SIG-M5 treated with dmso at 0.1 percent for 504 hours (cell line): ENCODE data around the gene ARHGAP1.

Source experiments
- DNase-seq: peaks from one replicate; lab custom pipeline; 2025; ENCODE audit not compliant: unreplicated experiment; lab: John Stamatoyannopoulos, UW

The ARHGAP1 gene

DNA sequence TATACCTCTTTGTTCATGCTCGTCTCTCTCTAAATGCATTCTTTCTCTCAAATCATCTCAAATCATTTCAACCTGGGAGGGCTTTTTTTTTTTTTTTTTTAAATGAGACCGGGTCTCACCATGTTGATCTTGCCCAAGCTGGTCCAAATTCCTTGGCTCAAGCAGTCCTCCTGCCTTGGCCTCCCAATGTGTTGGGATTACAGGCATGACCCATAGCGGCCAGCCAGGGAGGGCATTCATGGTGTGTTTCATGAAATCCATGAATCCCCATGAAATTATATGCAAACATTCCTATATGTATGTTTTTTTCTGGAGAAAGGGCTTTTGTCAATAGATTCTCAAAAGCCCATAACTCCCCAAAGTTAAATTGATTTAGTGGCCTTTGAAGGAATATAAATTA is 56.9 kb downstream of the ARHGAP1 start:
- DNase-seq = no peak

GRCh38 chr11:46642627-46643335 is 57.6 kb downstream of the ARHGAP1 start:
- no peak for DNase-seq

DNA sequence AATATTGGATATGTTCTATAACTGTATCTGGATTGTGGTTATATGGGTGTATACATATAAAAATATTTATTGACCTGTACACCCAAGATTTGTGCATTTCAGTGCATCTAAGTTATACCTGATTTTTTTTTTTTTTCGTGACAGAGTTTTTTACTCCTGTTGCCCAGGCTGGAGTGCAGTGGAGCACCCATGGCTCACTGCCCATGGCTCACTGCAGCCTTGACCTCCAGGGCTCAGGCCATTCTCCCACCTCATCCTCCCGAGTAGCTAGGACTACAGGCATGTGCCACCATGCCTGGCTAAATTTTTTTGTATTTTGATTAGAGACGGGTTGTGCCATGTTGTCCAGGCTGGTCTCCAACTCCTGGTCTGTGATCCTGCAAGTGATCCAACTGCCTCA is 58.8 kb downstream of the ARHGAP1 start:
- DNase-seq = no peak

- DNase-seq = no peak
Measured at GRCh38 chr11:46640036-46640788, 60.2 kb downstream of the ARHGAP1 start.

GRCh38 chr11:46639197-46639839 is 61.1 kb downstream of the ARHGAP1 start:
- peak; percentile 96 for DNase-seq

DNA sequence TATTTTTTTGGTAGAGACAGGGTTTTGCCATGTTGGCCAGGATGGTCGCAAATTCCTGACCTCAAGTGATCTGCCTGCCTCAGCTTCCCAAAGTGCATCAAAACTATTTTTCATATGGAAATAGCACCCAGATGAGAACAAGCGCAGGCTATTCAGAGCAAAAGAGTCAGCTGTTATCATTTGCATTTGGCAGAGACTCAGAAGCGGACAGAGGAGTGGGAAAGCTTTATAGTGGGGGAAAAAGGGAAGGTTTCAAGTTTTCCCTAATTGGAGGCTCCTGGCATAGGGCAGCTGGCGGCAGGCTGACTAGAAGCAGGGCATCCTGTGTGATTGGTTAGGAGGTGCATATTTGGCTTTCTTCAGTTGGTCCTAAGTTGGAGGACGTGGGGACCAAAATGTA is 62.9 kb downstream of the ARHGAP1 start:
- DNase-seq = no peak

GRCh38 chr11:46635557-46636139 is 64.8 kb downstream of the ARHGAP1 start:
- no peak for DNase-seq

- no peak for DNase-seq
Measured at GRCh38 chr11:46633291-46634217, 66.9 kb downstream of the ARHGAP1 start.

- no peak for DNase-seq
Measured at GRCh38 chr11:46632502-46632901, 67.9 kb downstream of the ARHGAP1 start.

- no peak for DNase-seq
Measured at GRCh38 chr11:46631676-46632075, 68.7 kb downstream of the ARHGAP1 start.

DNA sequence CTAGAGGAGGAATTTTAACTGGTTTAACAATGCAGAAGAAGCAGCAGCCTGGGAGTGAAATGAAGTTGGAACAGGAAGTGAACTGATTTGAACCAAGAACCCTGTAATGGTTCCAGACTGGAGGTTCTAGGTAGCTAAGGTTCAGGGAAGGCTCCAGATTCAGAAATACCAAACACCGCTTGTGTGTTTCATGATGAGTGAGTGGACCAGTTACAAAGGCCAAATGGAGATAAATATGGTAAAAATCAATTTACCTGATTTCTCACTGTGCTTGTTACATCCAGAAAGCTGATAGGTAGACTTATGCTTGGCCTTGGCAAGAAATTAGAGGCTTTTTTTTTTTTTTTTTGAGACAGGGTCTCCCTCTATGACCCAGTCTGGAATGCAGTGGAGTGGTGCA is 70.2 kb downstream of the ARHGAP1 start:
- DNase-seq = no peak

DNA sequence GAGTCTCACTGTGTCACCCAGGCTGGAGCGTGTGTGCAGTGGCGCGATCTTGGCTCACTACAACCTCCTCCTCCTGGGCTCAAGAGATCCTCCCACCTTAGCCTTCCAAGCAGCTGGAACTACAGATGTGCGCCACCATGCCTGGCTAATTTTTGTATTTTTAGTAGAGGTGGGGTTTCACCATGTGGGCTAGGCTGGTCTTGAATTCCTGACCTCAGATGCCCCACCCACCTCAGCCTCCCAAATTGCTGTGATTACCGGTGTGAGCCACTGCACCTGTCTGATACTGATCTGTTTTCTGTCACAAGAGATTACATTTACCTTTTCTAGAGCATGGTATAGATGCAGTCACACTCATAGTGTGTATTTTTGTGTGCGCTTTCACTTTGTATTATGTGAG is 71.5 kb downstream of the ARHGAP1 start:
- no peak for DNase-seq
